GM18511 (cell line): ENCODE measurements around the gene SPTSSB.

ENCODE experiments used
- ATAC-seq: cut with Tn5 transposase; IDR thresholded peaks from one replicate; pipeline ENCODE4 v1.9.1; 2021; ENCODE audit warnings: mild to moderate bottlenecking, moderate library complexity; ENCODE audit not compliant: unreplicated experiment

Gene SPTSSB

GRCh38 chr3:161371441-161372320, at the start of gene SPTSSB:
Gene SPTSSB, minus strand, starts transcription at chr3:161371517. Its CDS starts 25,194 bp downstream, at chr3:161346323.
- ATAC-seq, result peak; percentile 58

GRCh38 chr3:161420746-161421145, 49.4 kb upstream of the SPTSSB start:
- no peak for ATAC-seq

- ATAC-seq, result no peak
These were observed 48.4 kb upstream of the SPTSSB start for GRCh38 chr3:161419555-161420333.

- no peak for ATAC-seq
These were observed 44.4 kb upstream of the SPTSSB start for GRCh38 chr3:161415506-161416231.

- ATAC-seq, result no peak
These were observed 43.6 kb upstream of the SPTSSB start for GRCh38 chr3:161414907-161415306.

- ATAC-seq, result peak; percentile 51
These were observed 42.5 kb upstream of the SPTSSB start for GRCh38 chr3:161413855-161414210.

GRCh38 chr3:161413127-161413854, 42.0 kb upstream of the SPTSSB start:
- ATAC-seq, result peak; percentile 36

GRCh38 chr3:161412123-161412522, 40.8 kb upstream of the SPTSSB start:
- no peak for ATAC-seq

- ATAC-seq, result no peak
These were observed 38.5 kb upstream of the SPTSSB start for GRCh38 chr3:161409858-161410257.

- no peak for ATAC-seq
These were observed 37.8 kb upstream of the SPTSSB start for GRCh38 chr3:161409069-161409468.

GRCh38 chr3:161406594-161407555, 35.6 kb upstream of the SPTSSB start:
- no peak for ATAC-seq

GRCh38 chr3:161405836-161406235, 34.5 kb upstream of the SPTSSB start:
- no peak for ATAC-seq

GRCh38 chr3:161405087-161405486, 33.8 kb upstream of the SPTSSB start:
- ATAC-seq, result no peak

- no peak for ATAC-seq
These were observed 31.9 kb upstream of the SPTSSB start for GRCh38 chr3:161403251-161403650.

GRCh38 chr3:161401389-161401788, 30.1 kb upstream of the SPTSSB start:
- ATAC-seq, result no peak

- ATAC-seq, result no peak
These were observed 29.3 kb upstream of the SPTSSB start for GRCh38 chr3:161400650-161401049.

- no peak for ATAC-seq
These were observed 24.0 kb upstream of the SPTSSB start for GRCh38 chr3:161395115-161396012.

- peak; percentile 75 for ATAC-seq
These were observed 22.5 kb upstream of the SPTSSB start for GRCh38 chr3:161393803-161394202.
